Tibial nerve (tissue), 4 donors: Measurements from ENCODE around the gene ANAPC5. TPM values are rescaled to one million over a fixed set of nuclear protein-coding genes. Genes with fewer than 3 reads are reported as not detected.
A peak's percentile ranks its signal among the peaks of the same experiment; 100 is the strongest.
"Not testable (repeated sequence)": the region's sequence is repeated elsewhere in the genome, so short reads cannot be mapped to it uniquely, and the experiment has no call there.

Experiments used
- DNase-seq, 2 donors: peaks; one replicate each; pipeline ENCODE4 v3.0.0-alpha.2; 2019; ENCODE audit warnings: low spot score in 2 of 2
- H3K27ac ChIP-seq, 4 donors: fragments of 200-600 bp; sonication (generic) in 3 of 4; one replicate each; pipeline ENCODE4 v1.5.1; 2017 to 2019; ENCODE audit warnings: mild to moderate bottlenecking in 1 of 4
- H3K27me3 ChIP-seq, 2 donors: fragments of 200-600 bp; sonication (generic) in 1 of 2; one replicate each; pipeline versions ENCODE4 v1.5.1 to v1.6.0; 2017 to 2019
- H3K36me3 ChIP-seq, 3 donors: fragments of 200-600 bp; sonication (generic); one replicate each; pipeline ENCODE4 v1.5.1; 2018 to 2019
- H3K4me1 ChIP-seq, 4 donors: fragments of 200-600 bp; sonication (generic) in 3 of 4; one replicate each; pipeline ENCODE4 v1.5.1; 2017 to 2019
- H3K4me3 ChIP-seq, 4 donors: fragments of 200-600 bp; sonication (generic) in 3 of 4; one replicate each; pipeline ENCODE4 v1.5.1; 2017 to 2019; ENCODE audit warnings: mild to moderate bottlenecking in 1 of 4, moderate library complexity in 1 of 4
- H3K9me3 ChIP-seq, 4 donors: fragments of 200-600 bp; sonication (generic) in 3 of 4; one replicate each; pipeline ENCODE4 v1.5.1; 2017 to 2019
- CTCF ChIP-seq, 5 experiments: fragments of 200-600 bp in 3 of 5; fragments of 450-650 bp in 2 of 5; sonication (generic) in 3 of 5; IDR thresholded peaks; one replicate each; pipeline ENCODE4 v1.5.1; 2016 to 2019; ENCODE audit warnings: antibody characterized with exemption in 5 of 5, mild to moderate bottlenecking in 3 of 5, moderate library complexity in 2 of 5
- EP300 ChIP-seq, 2 donors: sonication (generic); formaldehyde crosslinking; IDR thresholded peaks; one replicate each; pipeline ENCODE4 v1.6.1; 2017; ENCODE audit warnings: antibody characterized with exemption in 2 of 2, mild to moderate bottlenecking in 1 of 2
- POLR2A ChIP-seq, 2 donors: fragments of 450-650 bp; IDR thresholded peaks; one replicate each; pipeline ENCODE4 v1.6.1; 2017; ENCODE audit warnings: antibody characterized with exemption in 2 of 2, mild to moderate bottlenecking in 2 of 2, moderate library complexity in 2 of 2
- WGBS, 2 donors: methylation state at CpG; one replicate each; pipeline ENCODE4 v1.1.5; 2018; 5-methylcytosine and 5-hydroxymethylcytosine counted together
- total RNA-seq, 4 donors: library from RNA; depleted of rRNA; stranded (reverse); fragments of >200 nt; gene quantifications; one replicate each; pipeline ENCODE4 v1.1.0, GENCODE V29; 2016

ANAPC5 gene
- total RNA-seq, 4 donors from 2014 or later, result 103 to 170 (median 139) TPM

- Histone ChIP-seq H3K4me3 (no peak overlapping the region), H3K9me3 (no peaks in the 10 kb centered on the region), H3K27me3 (no peaks in the 10 kb centered on the region), H3K36me3 (no peaks in the 10 kb centered on the region), H3K27ac (peak overlapping the region in 2 of 4 donors; percentile 81 to 84), H3K4me1 (peaks cover 0 to 44% (median 13%) of the 10 kb centered on the region in 4 donors)
- WGBS, 2 donors, result 96 to 97% methylated on average over 1 of the region's 1 CpG
- no peak for TF ChIP-seq CTCF (IDR thresholded peaks at IDR 0.05)
- no peak for TF ChIP-seq EP300 (IDR thresholded peaks at IDR 0.05)
- TF ChIP-seq POLR2A (IDR thresholded peaks at IDR 0.05), result no peak
- no peak for DNase-seq
Observed at GRCh38 chr12:121285856-121286255, 66.4 kb downstream of the ANAPC5 start.

- TF ChIP-seq EP300 (IDR thresholded peaks at IDR 0.05) (no peak), CTCF (IDR thresholded peaks at IDR 0.05) (no peak), POLR2A (IDR thresholded peaks at IDR 0.05) (no peak)
- no peaks in the 10 kb centered on the region for H3K36me3 ChIP-seq
- no peak overlapping the region for H3K4me3 ChIP-seq
- peaks cover 0 to 42% (median 14%) of the 10 kb centered on the region in 4 donors for H3K4me1 ChIP-seq
- no peaks in the 10 kb centered on the region for H3K9me3 ChIP-seq
- peak overlapping the region; percentile 38 to 84 (median 64) for H3K27ac ChIP-seq
- DNase-seq, result peak in 1 of 2 donors; percentile 16
- H3K27me3 ChIP-seq, result no peaks in the 10 kb centered on the region
- 68 to 72% methylated on average over 14 of the region's 14 CpGs for WGBS, 2 donors
Observed at GRCh38 chr12:121284551-121285390, 67.4 kb downstream of the ANAPC5 start.

- peaks cover 0 to 42% (median 13%) of the 10 kb centered on the region in 4 donors for H3K4me1 ChIP-seq
- H3K36me3 ChIP-seq, result peaks cover 0 to under 1% (median 0%) of the 10 kb centered on the region in 3 donors
- TF ChIP-seq CTCF (IDR thresholded peaks at IDR 0.05) (no peak), POLR2A (IDR thresholded peaks at IDR 0.05) (no peak), EP300 (IDR thresholded peaks at IDR 0.05) (no peak)
- no peaks in the 10 kb centered on the region for H3K27me3 ChIP-seq
- WGBS, 2 donors, result 92 to 97% methylated on average over 6 of the region's 6 CpGs
- H3K4me3 ChIP-seq, result no peak overlapping the region
- DNase-seq, result no peak
- no peaks in the 10 kb centered on the region for H3K9me3 ChIP-seq
- peak overlapping the region in 2 of 4 donors; percentile 81 to 84 for H3K27ac ChIP-seq
Observed at GRCh38 chr12:121283841-121284240, 68.4 kb downstream of the ANAPC5 start.

- H3K27ac ChIP-seq, result peak overlapping the region in 1 of 4 donors; percentile 81
- TF ChIP-seq CTCF (IDR thresholded peaks at IDR 0.05) (no peak), POLR2A (IDR thresholded peaks at IDR 0.05) (no peak), EP300 (IDR thresholded peaks at IDR 0.05) (no peak)
- peaks cover 0 to 40% (median 10%) of the 10 kb centered on the region in 4 donors for H3K4me1 ChIP-seq
- 95 to 97% methylated on average over 5 of the region's 5 CpGs for WGBS, 2 donors
- H3K27me3 ChIP-seq, result no peaks in the 10 kb centered on the region
- no peak for DNase-seq
- no peaks in the 10 kb centered on the region for H3K9me3 ChIP-seq
- no peak overlapping the region for H3K4me3 ChIP-seq
- peaks cover 0 to 5% (median 0%) of the 10 kb centered on the region in 3 donors for H3K36me3 ChIP-seq
Observed at GRCh38 chr12:121283388-121283787, 68.8 kb downstream of the ANAPC5 start.

GRCh38 chr12:121282910-121283309 is 69.3 kb downstream of the ANAPC5 start:
- Histone ChIP-seq H3K27ac (peak overlapping the region in 1 of 4 donors; percentile 20), H3K4me1 (peaks cover 0 to 35% (median 8%) of the 10 kb centered on the region in 4 donors)
- 81 to 93% methylated on average over 9 to 11 of the region's 11 CpGs for WGBS, 2 donors
- H3K27me3 ChIP-seq, H3K36me3 ChIP-seq, H3K4me3 ChIP-seq, H3K9me3 ChIP-seq, DNase-seq: not testable (repeated sequence)
